K562 (cell line): ENCODE results near the gene SRBD1. TPM values are rescaled to one million over a fixed set of nuclear protein-coding genes. Genes with fewer than 3 reads are reported as not detected.

Experiments
- ATAC-seq: fragments of 200-7000 bp; cut with Tn5 transposase; 3 replicates; pipeline ENCODE4 v1.9.1; 2020; ENCODE audit warnings: moderate library complexity
- BruUV-seq: library from RNA; stranded (reverse); fragments of 400-500 nt; replicated peaks from 2 replicates; lab custom pipeline; 2021; lab: Mats Ljungman, UMichigan
- CTCF ChIA-PET: fragments of 300-600 bp; formaldehyde crosslinking; extraction: SDS; loops from one replicate; lab custom pipeline; 2021; ENCODE audit warnings: low intra/inter-chr PET ratio; lab: Yijun Ruan, JAX
- POLR2A ChIA-PET: fragments of 300-600, 350-650 bp; sonication (Branson Sonifier 250); formaldehyde crosslinking; extraction: SDS; loops from one replicate; lab custom pipeline; 2021; ENCODE audit warnings: antibody characterized with exemption, inconsistent platforms; lab: Yijun Ruan, JAX
- DNase-seq, 4 experiments: peaks; one replicate each; pipeline versions ENCODE4 v3.0.0 to v3.0.0-alpha.2; 2011 to 2018; ENCODE audit warnings: low spot score in 3 of 4, mixed read lengths in 3 of 4; ENCODE audit errors: extremely low read depth in 1 of 4
- FAIRE-seq: peaks from 2 replicates; lab custom pipeline; 2011; peaks lifted over from hg19 to GRCh38; lab: Jason Lieb, UNC
- H2AFZ ChIP-seq: 2 replicates; pipeline ENCODE4 v1.6.0; 2011; ENCODE audit warnings: low read depth, low read length, control low read depth, inconsistent platforms
- H3K27ac ChIP-seq: fragments of 200-600 bp; 3 replicates; pipeline ENCODE4 v1.8.0; 2011; ENCODE audit warnings: low read depth, mild to moderate bottlenecking, control low read depth, inconsistent platforms, low read length, moderate library complexity, mixed read lengths; ENCODE audit errors: extremely low read depth
- H3K27me3 ChIP-seq, 2 experiments: fragments of 300-600 bp in 1 of 2; 2 replicates in 1 of 2; 3 replicates in 1 of 2; pipeline versions ENCODE4 v1.6.0 to v1.8.0; 2011; ENCODE audit warnings: inconsistent platforms in 2 of 2, low read length in 2 of 2, mild to moderate bottlenecking in 1 of 2, mixed read lengths in 1 of 2, moderate library complexity in 1 of 2; ENCODE audit not compliant: control insufficient read depth in 2 of 2, insufficient read depth in 2 of 2
- H3K36me3 ChIP-seq: fragments of 300-600 bp; 3 replicates; pipeline ENCODE4 v1.8.0; 2011; ENCODE audit warnings: mild to moderate bottlenecking, low read length, inconsistent platforms; ENCODE audit not compliant: control insufficient read depth, insufficient read depth
- H3K4me1 ChIP-seq, 2 experiments: fragments of 200-600 bp in 1 of 2; replicated peaks in 1 of 2; 2 replicates in 1 of 2; 3 replicates in 1 of 2; pipeline versions ENCODE4 v1.5.1 to v1.8.0; 2011; ENCODE audit warnings: inconsistent platforms in 2 of 2, low read length in 2 of 2, mild to moderate bottlenecking in 1 of 2, mixed read lengths in 1 of 2, moderate library complexity in 1 of 2; ENCODE audit not compliant: control insufficient read depth in 2 of 2, insufficient read depth in 2 of 2
- H3K4me2 ChIP-seq: 2 replicates; pipeline ENCODE4 v1.6.1; 2011; ENCODE audit warnings: low read length, control low read depth, inconsistent platforms, mixed read lengths; ENCODE audit not compliant: insufficient read depth
- H3K4me3 ChIP-seq: fragments of 200-600 bp; sonication (generic), shearing (Covaris generic); 2 replicates; pipeline ENCODE4 v1.5.1; 2016; ENCODE audit warnings: control low read depth, inconsistent platforms
- H3K79me2 ChIP-seq: fragments of 200-600 bp; 3 replicates; pipeline ENCODE4 v1.8.0; 2011; ENCODE audit warnings: low read length, inconsistent platforms; ENCODE audit not compliant: control insufficient read depth, insufficient read depth
- H3K9ac ChIP-seq, 2 experiments: 2 replicates each; pipeline versions ENCODE4 v1.6.0 to v1.6.1; 2011; ENCODE audit warnings: low read depth in 2 of 2, low read length in 2 of 2, control low read depth in 1 of 2, inconsistent platforms in 1 of 2, mild to moderate bottlenecking in 1 of 2, mixed read lengths in 1 of 2; ENCODE audit not compliant: insufficient read depth in 1 of 2
- H3K9me1 ChIP-seq: one replicate; pipeline ENCODE4 v1.6.0; 2011; ENCODE audit warnings: inconsistent platforms, mild to moderate bottlenecking, low read length, moderate library complexity; ENCODE audit not compliant: control insufficient read depth, insufficient read depth
- H3K9me3 ChIP-seq: replicated peaks from 2 replicates; pipeline ENCODE4 v1.5.1; 2011; ENCODE audit warnings: low read depth, low read length, inconsistent platforms; ENCODE audit not compliant: control insufficient read depth, insufficient read depth
- H4K20me1 ChIP-seq: replicated peaks from 2 replicates; pipeline ENCODE4 v1.6.1; 2011; ENCODE audit warnings: low read length, inconsistent platforms, mixed read lengths; ENCODE audit not compliant: control insufficient read depth, insufficient read depth
- EZH2 ChIP-seq: IDR thresholded peaks from 2 replicates; pipeline ENCODE4 v1.6.1; 2012; ENCODE audit warnings: low read depth, mild to moderate bottlenecking, inconsistent platforms, low read length, borderline replicate concordance
- GTF2A2 ChIP-seq: IDR thresholded peaks from 2 replicates; pipeline ENCODE4 v1.6.1; 2016; ENCODE audit warnings: mild to moderate bottlenecking, missing genetic modification characterization, missing compliant biosample characterization
- MEIS2 ChIP-seq: fragments of 450-650 bp; IDR thresholded peaks from 2 replicates; pipeline ENCODE4 v1.6.1; 2014; ENCODE audit warnings: mild to moderate bottlenecking; ENCODE audit not compliant: partially characterized antibody
- RUNX1 ChIP-seq: sonication (generic); IDR thresholded peaks from 2 replicates; pipeline ENCODE4 v1.6.1; 2016; ENCODE audit warnings: antibody characterized with exemption, low read depth
- SPI1 ChIP-seq: IDR thresholded peaks from 2 replicates; pipeline ENCODE4 v1.6.1; 2011; ENCODE audit warnings: low read depth, low read length, control low read depth, borderline replicate concordance
- TRIM24 ChIP-seq, 2 experiments: fragments of 450-650 bp; IDR thresholded peaks; 2 replicates each; pipeline ENCODE4 v1.6.1; 2016
- YY1 ChIP-seq, 3 experiments: IDR thresholded peaks; 2 replicates each; pipeline ENCODE4 v1.6.1; 2011; ENCODE audit warnings: low read length in 2 of 3, mild to moderate bottlenecking in 2 of 3, moderate library complexity in 2 of 3, borderline replicate concordance in 1 of 3, control low read depth in 1 of 3, low read depth in 1 of 3; ENCODE audit not compliant: insufficient read depth in 3 of 3, insufficient replicate concordance in 2 of 3, control insufficient read depth in 1 of 3, insufficient read length in 1 of 3; ENCODE audit errors: extremely low read depth in 1 of 3
- ZFP1 ChIP-seq: fragments of 450-650 bp; formaldehyde crosslinking; IDR thresholded peaks from 2 replicates; pipeline ENCODE4 v1.4.0; 2020; ENCODE audit warnings: mild to moderate bottlenecking, mixed read lengths
- ZFP36 ChIP-seq: fragments of 150-350 bp; IDR thresholded peaks from 2 replicates; pipeline ENCODE4 v1.6.1; 2018; ENCODE audit warnings: low read length, low read depth; ENCODE audit not compliant: partially characterized antibody
- ZNF217 ChIP-seq: sonication (generic); formaldehyde crosslinking; IDR thresholded peaks from 2 replicates; pipeline ENCODE4 v1.8.0; 2022; ENCODE audit warnings: mild to moderate bottlenecking, missing genetic modification reagents
- ZNF75A ChIP-seq: fragments of 450-650 bp; formaldehyde crosslinking; IDR thresholded peaks from 2 replicates; pipeline ENCODE4 v1.4.0; 2020; ENCODE audit warnings: mild to moderate bottlenecking
- ZNF780A ChIP-seq: fragments of 250-450 bp; sonication (Bioruptor Pico); IDR thresholded peaks from 2 replicates; pipeline ENCODE4 v1.5.0; 2021; ENCODE audit warnings: mild to moderate bottlenecking
- WGBS: fragments of 100-300 bp; shearing (Covaris generic); methylation state at CpG from one replicate; pipeline ENCODE4 v1.1.6; 2016; ENCODE audit warnings: low coverage, mixed read lengths; ENCODE audit not compliant: insufficient coverage; ENCODE audit errors: missing lambda C conversion rate; 5-methylcytosine and 5-hydroxymethylcytosine counted together
- in situ Hi-C: fragments of 300-500 bp; cut with MboI; formaldehyde crosslinking; loops from 4 replicates; pipeline ENCODE4 v1.15.0; 2018; ENCODE audit warnings: inconsistent platforms, mixed read lengths
- intact Hi-C: fragments of 100-400 bp; cut with micrococcal nuclease; formaldehyde crosslinking; loops from 2 replicates; pipeline ENCODE4 v1.14.2; 2022
- polyA plus RNA-seq, 8 experiments: library from polyadenylated mRNA; depleted of rRNA in 4 of 8; stranded (reverse) in 5 of 8; unstranded in 3 of 8; fragments of >200 nt; fragmentation: Nextera tagmentation in 2 of 8; fragmentation: Illumina TruSeq in 1 of 8; extraction: Ambion mirVana in 2 of 8; extraction: Trizol in 1 of 8; gene quantifications; 2 replicates each; pipeline versions ENCODE4 v1.2.1 to v1.2.3, GENCODE V29; 2011 to 2014; ENCODE audit warnings: inconsistent platforms in 1 of 8, missing spikeins in 1 of 8
- total RNA-seq, 7 experiments: library from RNA; depleted of rRNA in 6 of 7; stranded (reverse); fragments of >200 nt in 6 of 7; fragmentation: Illumina TruSeq in 2 of 7; extraction: Trizol in 2 of 7; gene quantifications; 2 replicates each; pipeline versions ENCODE4 v1.2.1 to v1.2.3, GENCODE V29; 2011 to 2021; ENCODE audit warnings: low replicate concordance in 1 of 7
- TF ChIP-seq, protein P1 (sequence below): fragments of 450-650 bp; formaldehyde crosslinking; IDR thresholded peaks from 2 replicates; pipeline ENCODE4 v1.4.0; 2022; ENCODE audit warnings: missing genetic modification characterization
- TF ChIP-seq, protein P2 (sequence below): IDR thresholded peaks from 2 replicates; pipeline ENCODE4 v1.6.1; 2012; ENCODE audit warnings: low read depth, low read length, improper control_type of control experiment, borderline replicate concordance
- TF ChIP-seq, protein P3 (sequence below): fragments of 250-450 bp; sonication (Bioruptor Pico); IDR thresholded peaks from 2 replicates; pipeline ENCODE4 v1.5.0; 2021

Gene SRBD1
- total and polyA plus RNA-seq, 9 of the 15 experiments (the other 6 are each of a cell fraction or from before 2014, with no cell fraction given) = 6.9 to 23.2 (median 14.7) TPM

DNA sequence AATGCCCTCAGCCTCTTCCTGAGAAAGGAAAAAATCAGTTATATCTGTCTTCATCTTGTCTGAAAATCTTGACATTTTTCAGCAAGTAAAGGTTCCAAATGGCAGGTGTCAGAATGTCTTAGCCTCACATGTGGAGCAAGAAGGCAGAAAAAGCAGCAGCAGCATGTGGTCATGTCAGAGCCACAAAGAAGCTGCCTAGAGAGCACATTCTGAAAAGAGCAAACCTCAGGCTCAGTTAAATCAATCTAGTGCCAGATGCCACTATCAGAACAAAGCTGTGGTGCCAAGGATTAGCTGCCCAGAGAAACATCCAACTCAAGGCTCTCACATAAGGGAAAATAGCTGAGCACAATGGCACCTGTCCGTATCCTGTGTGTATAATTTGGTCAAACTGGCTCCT is 105.9 kb downstream of the SRBD1 start (continued):
- TF ChIP-seq, protein P1, sequence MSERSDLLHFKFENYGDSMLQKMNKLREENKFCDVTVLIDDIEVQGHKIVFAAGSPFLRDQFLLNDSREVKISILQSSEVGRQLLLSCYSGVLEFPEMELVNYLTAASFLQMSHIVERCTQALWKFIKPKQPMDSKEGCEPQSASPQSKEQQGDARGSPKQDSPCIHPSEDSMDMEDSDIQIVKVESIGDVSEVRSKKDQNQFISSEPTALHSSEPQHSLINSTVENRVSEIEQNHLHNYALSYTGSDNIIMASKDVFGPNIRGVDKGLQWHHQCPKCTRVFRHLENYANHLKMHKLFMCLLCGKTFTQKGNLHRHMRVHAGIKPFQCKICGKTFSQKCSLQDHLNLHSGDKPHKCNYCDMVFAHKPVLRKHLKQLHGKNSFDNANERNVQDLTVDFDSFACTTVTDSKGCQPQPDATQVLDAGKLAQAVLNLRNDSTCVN = no peak

DNA sequence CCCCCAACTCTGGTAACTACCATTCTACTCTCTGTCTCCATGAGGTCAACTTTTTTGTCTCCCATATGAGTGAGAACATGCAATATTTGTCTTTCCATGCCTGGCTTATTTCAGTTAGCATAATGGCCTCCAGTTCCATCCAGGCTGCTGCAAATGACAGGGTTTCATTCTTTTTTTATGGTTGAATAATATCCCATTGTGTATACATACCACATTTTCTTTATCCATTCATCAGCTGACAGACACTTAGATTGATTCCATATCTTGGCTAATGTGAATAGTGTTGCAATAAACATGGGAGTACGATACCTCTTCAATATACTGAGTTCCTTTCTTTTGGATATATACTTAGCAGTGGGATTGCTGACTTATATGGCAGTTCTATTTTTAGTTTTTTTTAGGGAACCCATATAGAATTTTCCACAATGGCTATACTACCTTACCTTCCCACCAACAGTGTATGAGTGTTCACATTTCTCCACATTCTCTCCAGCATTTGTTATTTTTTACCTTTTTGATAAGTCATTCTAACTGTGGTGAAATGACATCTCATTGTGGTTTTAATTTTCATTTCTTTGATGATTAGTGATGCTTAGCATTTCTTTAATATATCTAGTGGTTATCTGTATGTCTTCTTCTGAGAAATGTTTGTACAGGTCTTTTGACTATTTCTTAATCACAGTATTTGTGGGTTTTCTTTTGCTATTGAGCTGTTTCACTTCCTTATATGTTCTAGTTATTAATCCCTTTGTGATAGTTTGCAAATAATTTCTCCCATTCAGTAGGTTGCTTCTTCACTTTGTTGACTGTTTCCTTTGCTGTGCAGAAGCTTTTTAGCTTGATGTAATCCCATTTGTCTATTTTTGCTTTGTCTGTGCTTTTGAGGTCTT is 112.2 kb downstream of the SRBD1 start:
- CTCF ChIA-PET = no interaction called here
- no peak overlapping the region for H3K4me3 ChIP-seq
- no peak for ATAC-seq
- TF ChIP-seq EZH2 = no peak
- no peak for TF ChIP-seq GTF2A2 (tag)
- no peak for TF ChIP-seq MEIS2
- TF ChIP-seq ZNF75A = no peak
- TF ChIP-seq ZNF780A (CRISPR knock-in tag) = no peak
- TF ChIP-seq ZNF217 (CRISPR knock-in tag) = no peak
- no peak for TF ChIP-seq YY1 (IDR thresholded peaks at IDR 0.05; ENCODE audit: borderline replicate concordance in 1 of 3, control insufficient read depth in 1 of 3, extremely low read depth in 1 of 3, insufficient read depth in 3 of 3, insufficient read length in 1 of 3, insufficient replicate concordance in 2 of 3, low read depth in 1 of 3, low read length in 2 of 3)
- TF ChIP-seq RUNX1 = no peak
- TF ChIP-seq, protein P2, sequence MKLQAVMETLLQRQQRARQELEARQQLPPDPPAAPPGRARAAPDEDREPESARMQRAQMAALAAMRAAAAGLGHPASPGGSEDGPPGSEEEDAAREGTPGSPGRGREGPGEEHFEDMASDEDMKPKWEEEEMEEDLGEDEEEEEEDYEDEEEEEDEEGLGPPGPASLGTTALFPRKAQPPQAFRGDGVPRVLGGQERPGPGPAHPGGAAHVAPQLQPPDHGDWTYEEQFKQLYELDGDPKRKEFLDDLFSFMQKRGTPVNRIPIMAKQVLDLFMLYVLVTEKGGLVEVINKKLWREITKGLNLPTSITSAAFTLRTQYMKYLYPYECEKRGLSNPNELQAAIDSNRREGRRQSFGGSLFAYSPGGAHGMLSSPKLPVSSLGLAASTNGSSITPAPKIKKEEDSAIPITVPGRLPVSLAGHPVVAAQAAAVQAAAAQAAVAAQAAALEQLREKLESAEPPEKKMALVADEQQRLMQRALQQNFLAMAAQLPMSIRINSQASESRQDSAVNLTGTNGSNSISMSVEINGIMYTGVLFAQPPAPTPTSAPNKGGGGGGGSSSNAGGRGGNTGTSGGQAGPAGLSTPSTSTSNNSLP = no peak
- TF ChIP-seq TRIM24 (IDR thresholded peaks at IDR 0.05) = no peak
- TF ChIP-seq, protein P3, sequence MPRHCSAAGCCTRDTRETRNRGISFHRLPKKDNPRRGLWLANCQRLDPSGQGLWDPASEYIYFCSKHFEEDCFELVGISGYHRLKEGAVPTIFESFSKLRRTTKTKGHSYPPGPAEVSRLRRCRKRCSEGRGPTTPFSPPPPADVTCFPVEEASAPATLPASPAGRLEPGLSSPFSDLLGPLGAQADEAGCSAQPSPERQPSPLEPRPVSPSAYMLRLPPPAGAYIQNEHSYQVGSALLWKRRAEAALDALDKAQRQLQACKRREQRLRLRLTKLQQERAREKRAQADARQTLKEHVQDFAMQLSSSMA (CRISPR knock-in tag) = no peak
- TF ChIP-seq ZFP1 = no peak
- TF ChIP-seq SPI1 = no peak
- no peak for TF ChIP-seq ZFP36

More for the DNA sequence above, 112.2 kb downstream of the SRBD1 start:
- no TSS peak for BruUV-seq
- Histone ChIP-seq H3K4me2 (no peak overlapping the region), H3K27ac (no peak overlapping the region), H2AFZ (no peak overlapping the region), H3K9me3 (no peaks in the 10 kb centered on the region), H3K36me3 (no peaks in the 10 kb centered on the region), H3K27me3 (no peaks in the 10 kb centered on the region), H3K9me1 (no peaks in the 10 kb centered on the region), H3K9ac (no peak overlapping the region), H3K79me2 (no peaks in the 10 kb centered on the region), H3K4me1 (no peaks in the 10 kb centered on the region), H4K20me1 (no peaks in the 10 kb centered on the region; the same call in 1 of the 2 replicates)
- no peak for DNase-seq
- intact Hi-C loops = loop anchor here (10.0 kb wide), 1 partner anchor 164 kb away; no protein-coding TSS in a partner anchor
- FAIRE-seq = no peak
- POLR2A ChIA-PET = interaction anchor here (0.7 kb wide), 1 partner anchor 81 kb away, joined by 3 read pairs; no protein-coding TSS in a partner anchor
- 83% methylated on average over 1 of the region's 1 CpG for WGBS
- in situ Hi-C loops = no loop called here
